ENCODE data around the gene FGGY. TPM values are rescaled to one million over a fixed set of nuclear protein-coding genes. Genes with fewer than 3 reads are reported as not detected.

FGGY gene
- total RNA-seq, 1 experiment from 2014 or later, result 17.8 TPM

GRCh38 chr1:59484096-59484495 is 187.2 kb downstream of the FGGY start:
- peaks cover 22% of the 10 kb centered on the region for H3K4me1 ChIP-seq (replicated peaks; ENCODE audit: insufficient read depth)
- intact Hi-C loops (cut with micrococcal nuclease; ENCODE audit: unreplicated experiment), result loop anchor here (10.0 kb wide), 1 partner anchor 699 kb away; the partner anchor contains the start of gene JUN
- H3K27ac ChIP-seq, result peak overlapping the region; percentile 19

GRCh38 chr1:59485171-59485570 is 188.3 kb downstream of the FGGY start:
- TF ChIP-seq EZH2 (IDR thresholded peaks at IDR 0.05; ENCODE audit: low read depth) (no peak), CTCF (conservative IDR thresholded peaks at IDR 0.05) (no peak)
- Histone ChIP-seq H3K4me2 (no peak overlapping the region), H2AFZ (no peak overlapping the region), H3K27me3 (ENCODE audit: insufficient read depth, low read depth) (no peaks in the 10 kb centered on the region), H3K9me3 (ENCODE audit: insufficient read depth, low read depth) (no peaks in the 10 kb centered on the region), H3K27ac (no peak overlapping the region), H4K20me1 (ENCODE audit: insufficient read depth) (no peaks in the 10 kb centered on the region), H3F3A (ENCODE audit: insufficient read depth, low read depth) (0 out of 2 replicates have a peak, but pooled peaks cover 6% of the 10 kb centered on the region), H3K79me2 (ENCODE audit: low read depth) (no peaks in the 10 kb centered on the region), H3K4me3 (no peak overlapping the region), H3K9me2 (ENCODE audit: insufficient read depth) (no peaks in the 10 kb centered on the region), H3K36me3 (ENCODE audit: low read depth) (no peaks in the 10 kb centered on the region), H3K4me1 (replicated peaks; ENCODE audit: insufficient read depth) (peaks cover 22% of the 10 kb centered on the region)
- CTCF ChIA-PET, result no interaction called here
- intact Hi-C loops (cut with micrococcal nuclease; ENCODE audit: unreplicated experiment), result loop anchor here (5.0 to 10.0 kb wide), 2 partner anchors 58 to 700 kb away; partner anchors contain the start of gene JUN
- POLR2A ChIA-PET (ENCODE audit: unreplicated experiment), result no interaction called here
- DNase-seq, result no peak
- BruUV-seq (replicated peaks), result no TSS peak

More at GRCh38 chr1:59484096-59484495, 187.2 kb downstream of the FGGY start:
- no peaks in the 10 kb centered on the region for H3K79me2 ChIP-seq (ENCODE audit: low read depth)
- DNase-seq, result peak in 1 of 2 experiments; percentile 52
- H3K27me3 ChIP-seq (ENCODE audit: insufficient read depth, low read depth), result no peaks in the 10 kb centered on the region
- POLR2A ChIA-PET (ENCODE audit: unreplicated experiment), result no interaction called here
- no TSS peak for BruUV-seq (replicated peaks)
- CTCF ChIA-PET, result no interaction called here
- no peaks in the 10 kb centered on the region for H3K36me3 ChIP-seq (ENCODE audit: low read depth)
- H4K20me1 ChIP-seq (ENCODE audit: insufficient read depth), result no peaks in the 10 kb centered on the region
- TF ChIP-seq EZH2 (IDR thresholded peaks at IDR 0.05; ENCODE audit: low read depth) (no peak), CTCF (conservative IDR thresholded peaks at IDR 0.05) (no peak)
- no peaks in the 10 kb centered on the region for H3K9me2 ChIP-seq (ENCODE audit: insufficient read depth)
- no peak overlapping the region for H3K4me3 ChIP-seq
- 0 out of 2 replicates have a peak, but pooled peaks cover 6% of the 10 kb centered on the region for H3F3A ChIP-seq (ENCODE audit: insufficient read depth, low read depth)
- H2AFZ ChIP-seq, result no peak overlapping the region
- no peaks in the 10 kb centered on the region for H3K9me3 ChIP-seq (ENCODE audit: insufficient read depth, low read depth)
- H3K4me2 ChIP-seq, result peak overlapping the region; percentile 19; the same call in 1 of the 2 replicates

GRCh38 chr1:59485949-59486348 is 189.1 kb downstream of the FGGY start:
- H2AFZ ChIP-seq, result no peak overlapping the region
- ChIA-PET POLR2A (ENCODE audit: unreplicated experiment) (no interaction called here), CTCF (no interaction called here)

More at GRCh38 chr1:59485949-59486348, 189.1 kb downstream of the FGGY start:
- H3K79me2 ChIP-seq (ENCODE audit: low read depth), result no peaks in the 10 kb centered on the region
- H4K20me1 ChIP-seq (ENCODE audit: insufficient read depth), result no peaks in the 10 kb centered on the region
- no peak overlapping the region for H3K27ac ChIP-seq
- DNase-seq, result no peak
- H3F3A ChIP-seq (ENCODE audit: insufficient read depth, low read depth), result 0 out of 2 replicates have a peak, but pooled peaks cover 6% of the 10 kb centered on the region
- no TSS peak for BruUV-seq (replicated peaks)
- no peak for TF ChIP-seq EZH2 (IDR thresholded peaks at IDR 0.05; ENCODE audit: low read depth)
- no peak for TF ChIP-seq CTCF (conservative IDR thresholded peaks at IDR 0.05)
- intact Hi-C loops (cut with micrococcal nuclease; ENCODE audit: unreplicated experiment), result loop anchor here (5.0 to 10.0 kb wide), 2 partner anchors 59 to 701 kb away; partner anchors contain the start of gene JUN
- no peaks in the 10 kb centered on the region for H3K36me3 ChIP-seq (ENCODE audit: low read depth)
- H3K9me2 ChIP-seq (ENCODE audit: insufficient read depth), result no peaks in the 10 kb centered on the region
- no peaks in the 10 kb centered on the region for H3K27me3 ChIP-seq (ENCODE audit: insufficient read depth, low read depth)
- no peak overlapping the region for H3K4me3 ChIP-seq
- peaks cover 22% of the 10 kb centered on the region for H3K4me1 ChIP-seq (replicated peaks; ENCODE audit: insufficient read depth)
- H3K4me2 ChIP-seq, result no peak overlapping the region
- no peaks in the 10 kb centered on the region for H3K9me3 ChIP-seq (ENCODE audit: insufficient read depth, low read depth)
